ENCODE measurements around the gene CBFB. TPM values are rescaled to one million over a fixed set of nuclear protein-coding genes. Genes with fewer than 3 reads are reported as not detected.

The CBFB gene
- total and polyA plus RNA-seq, 2 of the 13 experiments (the other 11 are each of a cell fraction or from before 2014, with no cell fraction given) = 22.1 to 70.8 TPM

DNA sequence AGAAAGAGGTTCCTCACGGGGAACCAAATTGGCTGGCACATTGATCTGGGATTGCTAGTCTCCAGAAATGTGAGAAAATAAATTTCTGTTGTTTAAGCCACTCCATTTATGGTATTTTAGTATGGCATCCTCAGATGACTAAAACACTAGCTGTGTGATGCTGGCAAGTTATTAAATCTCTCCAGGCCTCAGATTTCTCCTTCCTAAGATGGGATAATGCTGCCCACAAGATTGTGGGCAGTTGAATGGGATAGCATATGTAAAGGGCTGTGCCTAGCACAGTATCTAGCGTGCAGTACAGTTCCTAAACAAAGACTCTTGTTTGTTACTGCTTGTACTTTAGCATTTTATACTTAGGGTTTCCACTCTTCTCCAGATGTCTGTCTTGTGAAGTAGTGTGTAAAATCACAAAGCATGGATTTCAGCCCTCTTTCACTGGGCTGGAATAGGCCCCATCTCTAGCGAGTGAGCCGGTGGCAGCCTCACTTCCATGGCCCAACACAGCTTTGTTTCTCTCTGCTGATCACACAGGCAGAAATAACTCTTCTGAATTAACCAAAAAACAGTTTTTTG is 42.6 kb downstream of the CBFB start:
- Histone ChIP-seq H3K4me2 (ENCODE audit: low read depth, low read length) (no peak overlapping the region), H3K9ac (ENCODE audit: insufficient read depth, low read depth, low read length) (no peak overlapping the region), H3K79me2 (ENCODE audit: insufficient read depth, low read length) (no peaks in the 10 kb centered on the region), H2AFZ (ENCODE audit: low read length) (no peak overlapping the region), H3K4me1 (ENCODE audit: insufficient read depth, low read length) (peaks cover 11% of the 10 kb centered on the region), H3K4me3 (replicated peaks in 1 of 3; ENCODE audit: insufficient read depth in 1 of 3, low read depth in 2 of 3, low read length in 3 of 3) (no peak overlapping the region), H4K20me1 (ENCODE audit: insufficient read depth, low read length) (no peaks in the 10 kb centered on the region), H3K36me3 (replicated peaks in 1 of 2; ENCODE audit: control insufficient read depth in 1 of 2, insufficient read depth in 2 of 2, low read length in 2 of 2) (peaks cover 22 to 58% of the 10 kb centered on the region in 2 experiments), H3K27ac (ENCODE audit: extremely low read length, insufficient read depth, low read length) (no peak overlapping the region), H3K27me3 (ENCODE audit: control insufficient read depth in 1 of 2, insufficient read depth in 2 of 2, low read length in 2 of 2) (no peaks in the 10 kb centered on the region), H3K9me3 (ENCODE audit: low read length) (no peaks in the 10 kb centered on the region)
- BruUV-seq (replicated peaks) = no TSS peak
- intact Hi-C loops (cut with micrococcal nuclease; ENCODE audit: unreplicated experiment) = no loop called here
- TF ChIP-seq MAF1 (CRISPR knock-in tag; IDR thresholded peaks at IDR 0.05; ENCODE audit: borderline replicate concordance) = no peak
- no peak for TF ChIP-seq ZNF543 (CRISPR knock-in tag; IDR thresholded peaks at IDR 0.05)
- no peak for TF ChIP-seq NCOA5 (CRISPR knock-in tag; IDR thresholded peaks at IDR 0.05)
- TF ChIP-seq PHF5A (CRISPR knock-in tag; IDR thresholded peaks at IDR 0.05; ENCODE audit: low read depth, unreplicated experiment) = no peak
- no peak for TF ChIP-seq PRDM10 (CRISPR knock-in tag; IDR thresholded peaks at IDR 0.05; ENCODE audit: low read depth)
- no peak for TF ChIP-seq HMGXB3 (CRISPR knock-in tag; IDR thresholded peaks at IDR 0.05; ENCODE audit: borderline replicate concordance)
- TF ChIP-seq JUND (CRISPR knock-in tag; IDR thresholded peaks at IDR 0.05) = no peak
- no peak for FAIRE-seq
- DNase-seq (ENCODE audit: low spot score) = no peak
- POLR2A ChIA-PET = no interaction called here
- no peak for ATAC-seq
- CTCF ChIA-PET (ENCODE audit: low intra/inter-chr PET ratio, low total read pairs) = no interaction called here
- in situ Hi-C loops (cut with HindIII; ENCODE audit: extremely low pct_ligation_motif_present, low pct_unique_long_range_greater_than_20kb) = no loop called here
- WGBS (ENCODE audit: low lambda C conversion rate) = 96% methylated on average over 4 of the region's 4 CpGs
